Loucy (cell line): ENCODE data around the gene GPR107.

Source experiments
- CTCF ChIP-seq: fragments of 200-600 bp; sonication (generic); conservative IDR thresholded peaks from 2 replicates; pipeline ENCODE4 v1.5.1; 2014; ENCODE audit warnings: mild to moderate bottlenecking, antibody characterized with exemption, low read length
- EZH2phosphoT487 ChIP-seq: fragments of 200-600 bp; IDR thresholded peaks from 2 replicates; pipeline ENCODE4 v1.6.1; 2018; ENCODE audit warnings: antibody characterized with exemption, mild to moderate bottlenecking, moderate library complexity, borderline replicate concordance

- TF ChIP-seq CTCF (no peak), EZH2phosphoT487 (no peak)
Measured at GRCh38 chr9:130174920-130175321, 121.2 kb downstream of the GPR107 start.
